Stimulated activated CD4-positive, alpha-beta T cell treated with anti-CD3 and anti-CD28 coated beads, Interleukin-1b, Interleukin-23, amount 100 ng/mL, for 24 hours (primary cell): ENCODE data around the gene BLM.
"Not testable (repeated sequence)": the region's sequence is repeated elsewhere in the genome, so short reads cannot be mapped to it uniquely, and the experiment has no call there.

Experiments
- DNase-seq, 4 experiments: peaks; one replicate each; pipeline ENCODE4 v3.0.0-alpha.2; 2020; ENCODE audit warnings: low read depth in 4 of 4, low spot score in 1 of 4

BLM gene

DNA sequence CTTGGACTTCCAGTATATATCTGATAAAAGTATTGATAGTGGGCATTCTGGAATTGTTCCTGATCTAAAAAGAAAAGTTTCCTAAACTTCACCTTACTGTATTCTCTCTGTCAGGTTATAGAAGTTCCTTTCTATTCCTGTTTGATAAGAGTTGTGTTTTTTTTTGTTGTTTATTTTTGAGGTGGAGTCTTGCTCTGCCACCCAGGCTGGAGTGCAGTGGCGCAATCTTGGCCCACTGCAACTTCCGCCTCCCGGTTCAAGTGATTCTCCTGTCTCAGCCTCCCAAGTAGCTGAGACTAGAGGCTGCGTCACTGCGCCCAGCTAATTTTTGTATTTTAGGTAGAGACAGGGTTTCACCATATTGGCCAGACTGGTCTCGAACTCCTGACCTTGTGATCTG lies 13.1 kb downstream of the BLM start:
- no peak for DNase-seq

DNA sequence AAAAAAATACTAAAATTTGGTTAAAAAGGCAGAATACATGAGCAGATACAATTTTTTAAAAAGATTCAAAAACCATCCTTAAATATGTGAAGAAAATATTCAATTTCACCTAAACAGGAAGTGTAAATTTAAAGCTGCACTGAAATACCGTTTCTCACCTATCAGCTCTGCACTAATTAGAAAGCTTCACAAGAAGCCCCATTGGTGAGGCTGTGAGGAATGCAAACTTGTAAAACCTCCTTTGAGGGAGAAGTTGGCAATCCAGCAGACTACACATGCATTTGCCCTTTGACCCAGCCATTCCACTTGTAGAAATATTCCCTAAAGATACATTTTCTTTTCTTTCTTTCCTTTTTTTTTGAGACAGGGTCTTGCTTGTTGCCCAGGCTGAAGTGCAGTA lies 18.8 kb downstream of the BLM start:
- no peak for DNase-seq

DNA sequence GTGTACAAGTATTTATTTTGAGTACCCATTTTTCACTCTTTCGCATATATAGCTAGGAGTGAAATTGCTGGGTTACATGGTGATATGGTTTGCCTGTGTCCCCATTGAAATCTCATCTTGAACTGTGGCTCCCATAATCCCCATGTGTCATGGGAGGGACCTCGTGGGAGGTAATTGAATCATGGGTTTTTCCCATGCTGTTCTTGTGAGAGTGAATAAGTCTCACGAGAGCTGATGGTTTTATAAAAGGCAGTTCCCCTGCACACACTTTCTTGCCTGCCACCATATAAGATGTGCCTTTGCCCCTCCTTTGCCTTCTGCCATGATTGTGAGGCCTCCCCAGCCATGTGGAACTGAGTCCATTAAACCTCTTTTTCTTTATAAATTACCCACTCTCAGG lies 23.4 kb downstream of the BLM start:
- DNase-seq: not testable (repeated sequence)

DNA sequence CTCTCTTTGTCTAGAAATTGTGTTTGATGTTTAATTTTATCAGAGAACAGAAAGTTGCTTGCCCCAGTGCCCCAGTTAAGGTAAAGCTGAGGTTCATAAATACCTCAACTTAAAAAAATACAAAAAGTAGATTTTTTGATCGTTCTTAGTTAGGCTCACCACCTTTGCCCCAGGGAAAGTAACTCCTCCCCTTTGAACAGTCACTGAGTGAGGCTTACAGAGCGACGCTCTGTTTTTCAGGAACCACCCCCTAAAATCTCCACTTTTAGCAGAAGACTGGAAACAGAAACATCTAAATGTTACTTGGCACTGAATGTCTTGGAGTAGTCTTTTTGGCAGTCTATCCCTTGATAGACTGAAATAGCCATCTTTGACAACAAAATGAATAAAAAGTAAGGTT lies 24.9 kb downstream of the BLM start:
- DNase-seq: no peak

DNA sequence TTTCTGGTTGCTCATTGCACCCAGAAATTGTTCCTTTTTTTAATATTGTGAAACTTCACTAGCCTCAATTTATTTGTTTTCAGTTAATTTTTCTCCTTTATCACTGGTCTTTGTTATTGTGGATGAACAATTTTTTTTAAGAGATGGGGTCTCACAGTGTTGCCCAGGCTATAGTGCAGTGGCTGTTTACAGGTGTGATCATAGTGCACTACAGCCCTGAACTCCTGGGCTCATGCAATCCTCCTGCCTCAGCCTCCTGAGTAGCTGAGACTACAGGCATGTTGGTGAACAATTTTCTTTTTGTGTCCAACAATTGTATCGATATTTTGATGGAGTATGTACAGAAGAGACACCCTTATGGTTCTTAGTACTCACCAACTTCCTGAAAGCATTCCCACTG lies 26.3 kb downstream of the BLM start:
- no peak for DNase-seq

DNA sequence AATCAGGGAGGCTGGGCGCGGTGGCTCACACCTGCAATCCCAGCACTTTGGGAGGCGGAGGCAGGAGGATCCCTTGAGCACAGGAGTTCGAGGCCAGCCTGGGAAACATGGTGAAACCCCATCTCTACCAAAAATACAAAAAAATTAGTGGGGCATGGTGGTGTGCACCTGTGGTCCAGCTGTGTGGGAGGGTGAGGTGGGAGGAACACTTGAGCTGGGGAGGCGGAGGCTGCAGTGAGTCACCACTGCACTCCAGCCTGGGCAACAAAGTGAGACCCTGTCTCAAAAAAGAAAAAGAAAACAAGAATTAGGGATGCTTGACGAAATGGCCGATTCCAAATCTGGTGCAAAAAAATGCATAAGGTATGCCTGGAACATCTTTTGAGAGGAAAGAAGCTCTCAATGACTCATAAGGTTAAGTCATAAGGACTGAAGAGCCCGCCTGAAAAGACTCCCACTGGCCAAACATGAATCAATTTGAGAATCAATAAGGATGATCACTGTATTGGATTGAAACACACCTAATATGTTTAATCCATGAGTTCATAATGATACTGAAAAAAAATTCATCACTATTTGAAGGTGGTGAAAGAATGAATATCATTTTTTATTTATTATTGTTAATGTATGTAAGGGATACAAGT lies 27.7 kb downstream of the BLM start:
- no peak for DNase-seq

DNA sequence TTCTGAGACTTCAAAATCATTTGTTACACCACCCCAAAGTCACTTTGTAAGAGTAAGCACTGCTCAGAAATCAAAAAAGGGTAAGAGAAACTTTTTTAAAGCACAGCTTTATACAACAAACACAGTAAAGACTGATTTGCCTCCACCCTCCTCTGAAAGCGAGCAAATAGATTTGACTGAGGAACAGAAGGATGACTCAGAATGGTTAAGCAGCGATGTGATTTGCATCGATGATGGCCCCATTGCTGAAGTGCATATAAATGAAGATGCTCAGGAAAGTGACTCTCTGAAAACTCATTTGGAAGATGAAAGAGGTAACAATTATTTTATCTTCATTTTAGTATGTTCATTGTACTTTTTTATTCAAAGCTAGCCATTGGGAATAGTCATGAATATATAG lies 32.6 kb downstream of the BLM start:
- DNase-seq: no peak

DNA sequence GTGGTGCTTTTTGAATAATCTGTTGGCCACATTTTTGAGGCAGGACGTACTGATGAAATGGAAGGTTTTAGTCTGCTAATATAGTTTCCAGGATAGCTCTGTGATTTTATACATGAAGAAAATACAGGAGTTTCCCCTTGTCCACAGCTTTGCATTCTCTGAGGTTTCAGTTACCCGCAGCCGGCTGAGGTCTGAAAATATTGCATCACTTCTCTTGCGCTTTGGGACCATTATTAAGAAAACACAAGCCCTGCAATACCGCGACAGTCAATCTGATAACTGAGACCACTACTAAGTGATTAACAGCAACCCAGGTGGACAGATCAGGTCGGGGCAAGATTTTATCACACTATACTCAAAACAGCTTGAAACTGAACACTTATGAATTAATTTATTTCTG lies 33.0 kb downstream of the BLM start:
- DNase-seq: peak in 1 of 4 experiments; percentile 3

DNA sequence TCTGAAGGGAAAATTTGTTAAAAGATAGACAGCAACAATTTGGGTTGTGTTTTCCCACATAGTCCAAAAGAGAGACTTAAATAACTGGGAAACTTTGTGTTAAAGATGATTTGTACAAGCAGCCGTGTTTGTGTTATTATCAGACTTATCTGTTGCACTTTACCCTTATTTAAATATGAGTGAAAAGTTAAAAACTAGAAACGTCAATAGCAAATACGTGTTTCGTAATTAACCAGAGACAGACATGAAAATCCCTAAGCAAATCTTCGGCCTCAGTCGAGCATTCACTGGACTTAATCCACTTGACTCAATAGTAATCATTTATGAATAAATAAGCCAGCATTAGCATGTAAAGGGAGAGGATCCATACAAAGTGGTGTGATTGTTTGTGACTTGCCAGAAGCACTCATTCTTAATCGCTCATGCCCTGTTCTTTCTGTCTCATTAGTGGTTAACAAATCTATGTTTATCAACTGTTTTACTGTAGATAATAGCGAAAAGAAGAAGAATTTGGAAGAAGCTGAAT lies 34.2 kb downstream of the BLM start:
- no peak for DNase-seq

DNA sequence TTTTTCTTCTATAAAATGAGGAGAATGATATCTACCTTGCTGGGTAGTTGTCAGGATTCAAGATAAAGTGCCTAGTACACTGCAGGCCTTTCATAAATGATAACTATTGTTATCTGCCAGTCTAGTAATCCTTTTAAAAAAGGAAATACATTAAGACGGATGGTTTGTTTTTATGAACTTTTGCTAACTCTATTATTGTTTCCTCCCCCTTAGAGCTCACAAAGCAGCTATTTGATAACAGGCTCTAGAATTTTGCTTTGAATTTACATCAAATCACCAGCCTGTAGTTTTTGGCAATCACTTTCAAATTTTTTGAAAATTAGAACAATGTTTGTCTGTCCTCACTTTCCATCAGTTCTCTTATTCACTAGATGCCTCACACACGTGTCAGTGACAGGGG lies 39.8 kb downstream of the BLM start:
- no peak for DNase-seq

DNA sequence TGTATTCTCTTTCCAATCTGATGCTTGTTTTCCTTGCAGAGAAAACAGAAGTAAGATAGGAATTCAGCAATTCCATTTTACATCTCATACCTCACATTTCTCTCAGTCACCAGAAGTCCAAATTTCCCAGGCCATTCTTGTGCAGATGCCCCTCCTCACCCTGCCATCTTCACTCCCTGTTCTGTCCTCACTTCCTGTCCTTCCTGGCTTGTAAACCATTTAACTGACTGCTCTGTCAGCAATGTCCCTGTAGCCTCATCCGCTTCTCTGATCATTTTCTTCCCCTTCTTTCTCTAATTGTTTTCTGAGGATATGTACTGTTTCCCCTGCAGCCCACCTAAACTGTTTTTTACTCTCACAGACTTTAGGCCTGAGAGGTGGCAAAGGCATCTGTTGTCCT lies 40.3 kb downstream of the BLM start:
- no peak for DNase-seq

DNA sequence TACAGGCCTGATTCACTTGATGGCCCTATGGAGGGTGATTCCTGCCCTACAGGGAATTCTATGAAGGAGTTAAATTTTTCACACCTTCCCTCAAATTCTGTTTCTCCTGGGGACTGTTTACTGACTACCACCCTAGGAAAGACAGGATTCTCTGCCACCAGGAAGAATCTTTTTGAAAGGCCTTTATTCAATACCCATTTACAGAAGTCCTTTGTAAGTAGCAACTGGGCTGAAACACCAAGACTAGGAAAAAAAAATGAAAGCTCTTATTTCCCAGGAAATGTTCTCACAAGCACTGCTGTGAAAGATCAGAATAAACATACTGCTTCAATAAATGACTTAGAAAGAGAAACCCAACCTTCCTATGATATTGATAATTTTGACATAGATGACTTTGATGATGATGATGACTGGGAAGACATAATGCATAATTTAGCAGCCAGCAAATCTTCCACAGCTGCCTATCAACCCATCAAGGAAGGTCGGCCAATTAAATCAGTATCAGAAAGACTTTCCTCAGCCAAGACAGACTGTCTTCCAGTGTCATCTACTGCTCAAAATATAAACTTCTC lies 43.6 kb downstream of the BLM start:
- no peak for DNase-seq

DNA sequence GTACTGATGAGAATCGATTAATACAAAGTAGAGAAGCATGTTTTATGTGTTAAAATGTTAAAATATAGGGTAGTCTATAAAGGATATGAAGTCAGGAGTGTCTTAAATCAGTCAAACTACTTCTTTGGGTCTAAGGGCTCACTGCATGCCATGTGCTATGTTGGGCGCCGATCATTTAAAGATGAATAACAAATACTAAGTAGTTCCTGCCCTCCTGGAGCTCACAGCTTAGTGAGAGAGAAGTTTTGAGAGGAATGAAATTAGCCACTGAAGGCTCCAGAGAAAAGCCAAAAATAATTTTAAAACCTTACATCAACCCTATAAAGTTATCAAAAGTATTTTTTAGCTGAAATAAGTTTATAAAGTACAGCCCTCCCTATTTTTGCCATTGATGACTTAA lies 44.5 kb downstream of the BLM start:
- no peak for DNase-seq

DNA sequence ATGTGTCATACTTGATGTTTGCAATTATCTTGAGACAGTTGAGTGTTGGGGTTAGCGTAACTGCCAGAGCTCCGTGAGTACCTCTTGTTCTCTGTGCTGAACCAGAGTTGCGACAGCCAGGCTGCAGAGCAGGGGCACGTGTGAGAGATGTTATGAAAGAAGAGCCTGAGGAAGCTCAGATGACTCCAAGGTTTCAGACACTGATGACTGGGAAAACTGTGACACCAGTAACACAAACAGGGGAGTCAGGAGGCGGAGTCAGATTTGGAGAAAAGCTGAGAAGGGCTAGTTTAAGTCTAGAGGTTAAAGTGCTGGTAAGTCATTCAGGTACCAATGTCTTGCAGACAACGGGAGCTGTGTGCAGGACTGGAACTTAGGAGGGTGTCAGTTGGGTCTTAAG lies 45.0 kb downstream of the BLM start:
- DNase-seq: no peak

DNA sequence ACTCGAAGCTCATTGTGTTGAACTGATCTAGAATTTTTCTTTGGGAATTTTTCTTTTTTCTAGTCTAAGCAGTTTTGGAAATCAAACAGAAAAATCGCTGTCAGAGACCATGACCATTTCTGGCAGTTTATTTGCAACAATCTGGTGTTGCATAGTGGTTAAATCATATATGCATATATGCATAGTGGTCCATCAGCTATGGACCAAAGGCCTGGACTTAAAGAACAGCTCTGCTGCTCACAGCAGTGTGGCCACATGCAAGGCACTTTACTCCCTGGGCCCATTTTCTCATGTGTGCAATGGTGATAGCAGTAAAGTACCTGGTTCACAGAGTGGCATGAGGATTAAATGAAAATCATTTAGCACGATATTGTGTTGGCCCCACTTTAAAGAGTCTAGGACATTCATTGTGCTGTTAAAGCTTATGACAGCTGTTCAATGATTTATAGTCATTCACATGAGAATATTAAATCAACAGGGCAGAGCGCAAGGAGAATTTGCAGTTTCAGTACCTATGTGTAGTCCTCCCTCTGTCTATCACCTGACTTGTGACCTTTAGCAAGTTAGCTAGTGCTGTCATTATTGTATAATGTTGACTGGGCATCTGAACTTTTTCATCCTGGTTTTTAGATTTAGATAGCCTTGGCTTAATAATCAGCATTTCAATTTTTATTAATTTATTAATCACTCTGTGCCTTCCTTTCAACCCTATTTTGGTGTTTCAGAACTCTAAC lies 46.4 kb downstream of the BLM start:
- DNase-seq: no peak

DNA sequence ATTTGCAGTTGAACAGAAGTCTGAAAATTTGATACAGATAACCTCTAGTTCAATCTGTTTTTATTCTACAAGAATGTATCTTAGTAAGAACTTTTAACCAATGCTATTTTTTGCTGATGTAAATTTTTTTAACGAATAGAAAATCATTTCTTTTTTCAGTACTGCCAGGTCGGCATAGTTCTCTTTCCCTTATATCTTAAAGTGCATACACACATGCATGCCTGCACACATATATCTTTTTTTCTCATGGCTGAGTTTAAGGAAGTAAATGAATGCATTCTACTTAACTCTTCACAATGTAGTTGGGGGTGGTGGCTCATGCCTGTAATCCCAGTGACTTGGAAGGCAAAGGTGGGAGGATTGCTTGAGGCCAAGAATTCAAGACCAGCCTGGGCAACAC lies 48.4 kb downstream of the BLM start:
- no peak for DNase-seq

DNA sequence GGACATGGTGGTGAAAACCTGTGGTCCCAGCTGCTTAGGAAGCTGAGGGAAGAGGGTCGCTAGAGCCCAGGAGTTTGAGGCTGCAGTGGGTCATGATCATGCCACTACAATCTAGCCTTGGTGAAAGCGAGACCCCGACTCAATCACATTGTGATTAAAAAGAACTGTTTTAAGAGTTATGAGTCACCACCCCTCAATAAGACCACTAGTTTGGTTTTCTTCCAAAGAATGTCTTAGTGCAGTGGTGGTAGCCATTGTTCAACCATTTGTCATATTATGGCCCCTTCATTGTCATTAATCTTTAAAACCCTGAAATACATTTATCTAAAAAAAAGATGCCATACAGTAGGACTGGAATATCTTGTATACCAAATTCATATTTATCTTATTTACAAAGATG lies 48.8 kb downstream of the BLM start:
- DNase-seq: no peak

DNA sequence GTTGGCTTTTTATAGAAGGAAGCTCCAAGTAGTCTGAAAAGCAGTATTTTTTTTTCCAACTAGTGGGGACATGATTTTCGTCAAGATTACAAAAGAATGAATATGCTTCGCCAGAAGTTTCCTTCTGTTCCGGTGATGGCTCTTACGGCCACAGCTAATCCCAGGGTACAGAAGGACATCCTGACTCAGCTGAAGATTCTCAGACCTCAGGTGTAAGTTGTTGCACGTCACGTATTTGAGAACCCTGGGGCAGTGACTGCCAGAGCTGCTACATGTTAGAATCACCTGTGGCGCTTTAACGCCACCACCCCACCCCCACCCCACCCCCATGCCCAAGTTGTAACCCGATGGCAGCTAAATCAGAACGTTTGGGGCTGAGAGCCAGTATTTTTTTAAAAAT lies 52.2 kb downstream of the BLM start:
- no peak for DNase-seq

DNA sequence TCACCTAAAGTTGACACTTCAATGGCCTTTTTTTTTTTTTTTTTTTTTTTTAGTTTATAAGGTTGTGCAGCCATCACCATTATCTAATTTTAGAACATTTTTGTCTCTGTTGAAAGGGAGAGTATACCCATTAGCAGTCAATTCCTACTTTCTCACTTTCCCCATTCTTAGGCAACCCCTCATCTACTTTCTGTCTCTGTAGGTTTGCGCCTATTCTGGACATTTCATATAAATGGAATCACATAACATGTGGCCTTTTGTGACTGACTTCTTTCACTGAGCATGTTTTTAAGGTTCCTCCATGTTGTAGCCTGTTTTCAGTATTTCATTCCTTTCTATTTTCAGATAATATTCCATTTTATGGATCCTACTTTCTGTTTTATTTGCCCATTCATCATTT lies 56.3 kb downstream of the BLM start:
- no peak for DNase-seq

DNA sequence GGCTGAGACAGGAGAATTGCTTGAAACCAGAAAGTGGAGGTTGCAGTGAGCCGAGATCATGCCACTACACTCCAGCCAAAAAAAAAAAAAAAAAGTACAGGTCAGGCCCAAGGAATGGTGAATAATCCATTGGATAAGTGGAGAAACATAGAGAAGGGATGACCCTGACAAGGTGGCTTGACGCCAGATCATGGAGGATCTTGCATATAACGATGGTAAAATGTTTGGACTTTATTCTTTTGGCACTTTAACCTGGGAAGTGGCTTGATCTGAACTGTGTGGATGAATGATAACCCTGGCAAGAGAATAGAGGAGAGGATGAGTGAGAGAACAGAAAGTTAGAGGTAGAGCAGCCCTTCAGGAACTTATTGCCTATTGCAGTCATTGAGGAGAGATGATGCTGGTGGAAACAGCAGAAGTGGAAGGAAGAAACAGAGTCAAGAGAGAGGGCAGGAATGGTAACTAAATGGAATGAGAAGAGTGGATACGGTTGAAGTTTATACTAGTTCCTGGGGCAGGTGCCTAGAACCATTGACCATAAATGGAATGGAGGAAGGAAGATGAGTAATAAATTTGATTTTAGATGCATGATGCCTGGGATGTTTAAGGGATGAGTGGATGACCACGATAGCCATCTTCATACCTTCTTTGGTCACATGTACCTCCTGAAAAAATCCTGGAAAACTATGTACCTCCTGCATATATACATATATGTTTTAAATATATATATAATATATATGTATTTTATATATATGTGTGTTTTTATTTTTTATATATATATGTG lies 57.8 kb downstream of the BLM start:
- DNase-seq: no peak

DNA sequence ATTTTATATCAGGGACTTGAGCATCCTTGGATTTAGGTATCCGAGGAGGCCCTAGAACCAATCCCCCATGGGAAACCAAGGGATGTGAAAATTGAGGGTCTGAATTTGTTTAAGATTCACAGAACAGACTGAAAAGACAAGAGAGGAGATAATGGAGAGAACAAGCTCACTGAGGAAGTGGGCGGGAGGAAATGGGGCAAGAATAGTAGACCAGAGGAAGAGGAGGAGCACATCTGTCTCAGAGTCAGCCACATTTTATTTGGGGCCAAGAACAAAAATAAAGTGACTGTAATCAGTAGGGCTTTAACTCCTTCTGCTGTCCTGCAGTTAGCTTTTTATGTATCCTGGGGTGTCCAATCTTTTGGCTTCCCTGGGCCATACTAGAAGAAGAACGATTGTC lies 63.8 kb downstream of the BLM start:
- DNase-seq: no peak

DNA sequence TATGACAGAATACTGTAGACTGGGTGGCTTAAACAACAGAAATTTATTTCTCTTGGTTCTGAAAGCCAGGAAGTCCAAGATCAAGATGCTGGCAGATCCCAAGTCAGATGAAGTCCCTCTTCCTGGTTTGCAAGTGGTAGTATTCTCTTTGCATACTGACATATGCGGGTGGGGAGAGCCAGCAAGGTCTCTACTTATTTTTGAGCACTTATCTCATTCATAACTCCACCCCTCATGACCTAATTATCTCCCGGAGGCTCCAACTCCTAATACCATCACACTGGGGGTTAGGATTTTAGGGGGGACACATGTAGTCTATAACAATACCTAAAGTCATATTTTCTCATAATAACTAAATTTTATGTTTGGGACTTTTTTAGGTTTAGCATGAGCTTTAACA lies 65.3 kb downstream of the BLM start:
- no peak for DNase-seq
